Limb (tissue), 2 donors: Measurements from ENCODE around the gene TANC2.
A peak's percentile ranks its signal among the peaks of the same experiment; 100 is the strongest.

Source experiments
- DNase-seq, 2 donors: peaks; one replicate each; pipeline ENCODE4 v3.0.0-alpha.2; 2016; ENCODE audit errors: extremely low spot score in 2 of 2

TANC2 gene

GRCh38 chr17:62965686-62966425 is at the start of gene TANC2:
Gene TANC2 (plus strand): TSS chr17:62966235. CDS start chr17:63009560, 43,325 bp downstream.
- DNase-seq: peak; percentile 81 to 92

- DNase-seq: no peak
Measured at GRCh38 chr17:62916684-62917571, 49.1 kb upstream of the TANC2 start.

GRCh38 chr17:62919388-62919787 is 46.6 kb upstream of the TANC2 start:
- DNase-seq: no peak

- no peak for DNase-seq
Measured at GRCh38 chr17:62920300-62920699, 45.7 kb upstream of the TANC2 start.

- DNase-seq: no peak
Measured at GRCh38 chr17:62921817-62922216, 44.2 kb upstream of the TANC2 start.

GRCh38 chr17:62923258-62924150 is 42.5 kb upstream of the TANC2 start:
- no peak for DNase-seq

GRCh38 chr17:62925267-62925836 is 40.7 kb upstream of the TANC2 start:
- no peak for DNase-seq

GRCh38 chr17:62927083-62927482 is 39.0 kb upstream of the TANC2 start:
- no peak for DNase-seq

GRCh38 chr17:62929320-62929719 is 36.7 kb upstream of the TANC2 start:
- no peak for DNase-seq

- no peak for DNase-seq
Measured at GRCh38 chr17:62931101-62931500, 34.9 kb upstream of the TANC2 start.

- peak; percentile 42 to 49 for DNase-seq
Measured at GRCh38 chr17:62933501-62934385, 32.3 kb upstream of the TANC2 start.

- no peak for DNase-seq
Measured at GRCh38 chr17:62935098-62935497, 30.9 kb upstream of the TANC2 start.

- DNase-seq: no peak
Measured at GRCh38 chr17:62935523-62935922, 30.5 kb upstream of the TANC2 start.

- no peak for DNase-seq
Measured at GRCh38 chr17:62937606-62938005, 28.4 kb upstream of the TANC2 start.

- DNase-seq: no peak
Measured at GRCh38 chr17:62941358-62941991, 24.6 kb upstream of the TANC2 start.

- no peak for DNase-seq
Measured at GRCh38 chr17:62948370-62948769, 17.7 kb upstream of the TANC2 start.

- no peak for DNase-seq
Measured at GRCh38 chr17:62949036-62949435, 17.0 kb upstream of the TANC2 start.

- peak in 1 of 2 donors; percentile 27 for DNase-seq
Measured at GRCh38 chr17:62950067-62950466, 16.0 kb upstream of the TANC2 start.

GRCh38 chr17:62955841-62956352 is 10.1 kb upstream of the TANC2 start:
- no peak for DNase-seq
